ENCODE results near the gene SLC12A8. TPM values are rescaled to one million over a fixed set of nuclear protein-coding genes. Genes with fewer than 3 reads are reported as not detected.

SLC12A8 gene
- total and polyA plus RNA-seq, 5 experiments from 2014 or later, result 0.19 to 0.29 TPM; not detected in 3

DNA sequence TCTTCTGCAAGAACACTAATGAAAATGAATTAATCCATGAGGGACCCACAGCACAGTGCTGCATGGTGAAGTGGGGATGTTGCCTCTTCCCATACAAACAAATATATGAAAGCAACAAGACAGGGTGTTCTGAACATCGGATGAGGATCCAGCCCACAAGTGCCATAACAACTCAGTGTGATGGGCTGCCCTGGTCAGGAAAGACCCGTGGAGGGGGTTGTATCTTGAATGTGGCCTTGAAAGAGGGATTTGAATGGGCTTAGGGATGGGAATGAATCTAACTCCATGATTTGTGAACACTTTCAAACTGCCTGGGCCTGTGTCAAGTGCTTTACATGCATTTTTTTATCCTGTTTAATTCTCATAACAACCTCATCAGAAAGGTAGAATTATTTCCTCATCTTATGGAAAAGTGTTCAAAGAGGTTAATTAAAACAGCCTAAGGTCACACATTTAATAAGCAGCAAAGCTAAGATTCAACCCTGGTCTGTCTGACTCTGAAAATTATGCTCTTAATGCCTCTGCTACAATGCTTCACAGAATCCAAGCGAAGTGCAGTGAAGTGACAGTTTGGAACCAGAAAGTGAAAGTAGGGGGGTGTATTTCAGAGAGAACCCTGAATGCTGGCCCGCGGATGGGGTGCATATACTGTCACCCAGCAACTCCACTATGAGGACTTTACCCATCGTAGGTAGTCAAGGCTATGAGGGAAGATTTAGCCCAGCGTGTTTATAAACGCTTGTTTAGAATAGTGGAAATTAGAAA lies 91.1 kb downstream of the SLC12A8 start:
- Mint-ChIP-seq H3K9me3 (no peaks in the 10 kb centered on the region), H3K4me1 (peaks cover 23 to 54% (median 52%) of the 10 kb centered on the region in 4 donors), H3K4me3 (peak overlapping the region; percentile 44 to 81 (median 72)), H3K27me3 (no peaks in the 10 kb centered on the region), H3K36me3 (peaks cover 0 to 1% (median 0%) of the 10 kb centered on the region in 3 donors), H3K27ac (peak overlapping the region; percentile 13 to 90 (median 62))
- ATAC-seq, result peak; percentile 84 to 87
- DNase-seq, result peak in 6 of 10 donors; percentile 5 to 49 (median 30)
- POLR2A ChIA-PET, result interaction anchor here (0.6 kb wide), 1 partner anchor 370 kb away, joined by 10 read pairs; no protein-coding TSS in a partner anchor

DNA sequence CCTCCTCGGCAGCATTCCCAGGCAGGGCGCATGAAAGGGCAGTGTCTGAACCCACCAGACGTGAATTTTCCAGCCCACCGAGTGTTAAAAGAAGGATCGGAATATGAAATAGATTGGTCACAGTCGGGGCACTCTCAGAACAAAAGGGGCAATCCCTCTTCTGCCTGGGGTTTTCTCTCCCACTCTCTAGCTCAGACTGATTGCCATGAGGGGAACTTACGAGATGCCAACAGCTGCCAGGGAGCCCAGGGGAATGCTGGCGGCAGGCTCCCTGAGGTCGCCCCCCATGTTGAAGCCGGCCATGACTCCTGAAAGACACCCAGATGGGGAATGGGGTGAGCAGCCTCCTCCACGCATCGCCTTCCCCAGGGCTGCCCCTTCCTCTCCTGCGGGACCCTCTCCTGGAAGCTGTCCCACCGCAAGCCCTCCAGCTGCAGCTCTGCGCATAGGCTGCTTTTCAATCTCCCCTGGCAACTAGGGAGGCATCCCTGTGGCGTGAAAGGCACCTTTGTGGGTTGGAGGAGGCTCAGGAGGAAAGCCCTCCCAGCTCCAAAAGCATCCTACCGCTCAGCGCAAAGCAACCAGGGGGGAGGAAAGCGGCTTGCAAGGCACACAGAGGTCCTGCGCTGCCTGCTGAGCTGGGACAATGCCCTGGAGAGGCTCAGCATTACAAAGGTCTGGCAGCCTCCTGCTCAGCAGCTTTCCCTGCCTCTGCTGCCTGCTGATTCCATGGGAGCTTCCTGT lies 92.0 kb downstream of the SLC12A8 start:
- H3K27me3 Mint-ChIP-seq, result no peaks in the 10 kb centered on the region
- DNase-seq, result no peak
- H3K4me1 Mint-ChIP-seq, result peaks cover 24 to 57% (median 53%) of the 10 kb centered on the region in 4 donors
- H3K4me3 Mint-ChIP-seq, result peak overlapping the region in 8 of 10 donors; percentile 14 to 81 (median 70)
- peaks cover 0 to 1% (median 0%) of the 10 kb centered on the region in 3 donors for H3K36me3 Mint-ChIP-seq
- ATAC-seq, result no peak
- H3K9me3 Mint-ChIP-seq, result no peaks in the 10 kb centered on the region
- H3K27ac Mint-ChIP-seq, result peak overlapping the region; percentile 29 to 92 (median 70)
- POLR2A ChIA-PET, result no interaction called here

DNA sequence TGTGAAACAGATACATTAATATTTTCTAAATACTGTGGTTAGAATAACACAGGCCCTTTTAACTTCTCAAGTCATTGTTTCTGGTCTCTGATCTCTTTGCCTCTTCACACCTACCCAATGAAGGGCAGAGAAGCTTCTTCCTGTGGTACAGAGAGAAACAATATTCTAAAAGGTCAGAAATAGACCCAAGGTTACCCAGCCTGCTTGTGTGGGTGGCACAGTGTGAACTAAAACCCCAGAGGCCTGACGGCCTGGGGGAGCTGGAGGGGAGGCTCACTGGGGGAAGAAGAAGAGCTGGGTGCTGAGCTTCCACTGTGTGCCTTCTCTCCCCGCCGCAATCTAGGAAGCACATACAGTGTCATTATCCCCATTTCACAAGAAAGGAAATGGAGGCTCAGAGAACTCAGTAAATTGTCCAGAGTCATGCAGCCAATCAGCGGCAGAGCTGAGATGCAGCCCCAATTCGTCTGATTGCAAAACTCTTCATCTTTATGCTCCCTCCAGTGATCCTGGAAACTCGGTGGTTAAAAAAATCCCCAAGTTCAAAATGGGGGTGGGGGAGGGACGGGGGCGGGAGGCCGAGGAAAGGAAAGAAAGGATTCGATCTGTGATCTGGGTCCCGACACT lies 92.7 kb downstream of the SLC12A8 start:
- peak overlapping the region; percentile 74 to 93 (median 90) for H3K27ac Mint-ChIP-seq
- no peaks in the 10 kb centered on the region for H3K27me3 Mint-ChIP-seq
- peak in 2 of 10 donors; percentile 29 to 44 for DNase-seq
- no peaks in the 10 kb centered on the region for H3K9me3 Mint-ChIP-seq
- POLR2A ChIA-PET, result no interaction called here
- H3K36me3 Mint-ChIP-seq, result peaks cover 0 to 1% (median 0%) of the 10 kb centered on the region in 3 donors
- ATAC-seq, result peak; percentile 54 to 61
- H3K4me3 Mint-ChIP-seq, result peak overlapping the region; percentile 46 to 79 (median 76)
- H3K4me1 Mint-ChIP-seq, result peaks cover 27 to 60% (median 54%) of the 10 kb centered on the region in 4 donors

DNA sequence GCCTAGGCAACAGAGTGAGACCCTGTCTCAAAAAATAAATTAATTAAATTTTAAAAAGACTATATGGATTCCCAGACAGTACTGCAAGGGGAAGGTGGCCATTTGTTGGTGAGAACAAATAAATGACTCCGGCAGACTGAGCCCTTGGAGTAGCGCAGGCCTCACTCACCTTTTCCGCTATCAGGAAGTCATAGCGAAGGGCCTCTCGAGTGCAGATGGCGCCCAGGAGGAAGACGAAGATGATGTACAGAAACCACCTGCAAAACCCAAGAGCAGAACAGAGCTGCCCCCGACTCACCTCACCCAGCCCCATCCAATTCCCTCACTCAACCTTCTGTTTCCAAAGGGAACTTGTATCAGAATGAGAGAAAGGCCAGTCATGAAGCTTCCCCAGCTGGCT lies 93.9 kb downstream of the SLC12A8 start:
- Mint-ChIP-seq H3K36me3 (peaks cover 0 to 1% (median 0%) of the 10 kb centered on the region in 3 donors), H3K9me3 (no peaks in the 10 kb centered on the region), H3K27ac (peak overlapping the region in 6 of 10 donors; percentile 38 to 90 (median 63)), H3K4me3 (peak overlapping the region in 5 of 10 donors; percentile 19 to 52 (median 45)), H3K27me3 (no peaks in the 10 kb centered on the region), H3K4me1 (peaks cover 27 to 60% (median 54%) of the 10 kb centered on the region in 4 donors)
- no peak for DNase-seq
- POLR2A ChIA-PET, result interaction anchor here (0.6 kb wide), 1 partner anchor 9 kb away, joined by 3 read pairs; no protein-coding TSS in a partner anchor
- no peak for ATAC-seq

DNA sequence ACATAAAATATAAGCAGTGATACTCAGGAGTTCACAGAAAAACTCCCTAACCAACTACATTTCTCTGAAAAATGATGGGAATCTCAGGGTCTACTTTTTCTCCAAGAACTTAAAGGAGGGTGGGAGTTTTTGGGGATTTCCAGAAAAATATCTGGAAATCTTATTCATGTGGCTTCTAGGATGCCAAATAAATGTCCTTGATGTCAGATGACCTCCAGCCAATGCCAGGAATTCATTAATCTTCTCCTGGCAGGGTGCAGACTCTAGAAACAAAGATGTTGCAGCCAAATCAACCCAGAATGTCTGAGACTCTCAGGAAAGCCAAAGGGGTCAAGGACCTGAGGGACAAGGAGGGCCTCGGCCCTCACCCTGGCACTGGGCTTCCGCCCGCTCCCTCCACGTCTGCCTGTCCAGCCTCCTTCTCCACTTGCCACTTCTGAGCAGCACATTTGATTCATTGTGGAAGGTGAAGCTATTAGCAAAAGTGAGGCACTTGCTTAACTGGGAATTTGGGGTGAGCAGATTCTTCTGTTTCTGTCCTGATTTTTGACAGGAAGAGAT lies 94.8 kb downstream of the SLC12A8 start:
- peak overlapping the region in 1 of 10 donors; percentile 63 for H3K27ac Mint-ChIP-seq
- POLR2A ChIA-PET, result no interaction called here
- H3K4me1 Mint-ChIP-seq, result peaks cover 27 to 59% (median 54%) of the 10 kb centered on the region in 4 donors
- H3K27me3 Mint-ChIP-seq, result no peaks in the 10 kb centered on the region
- no peak overlapping the region for H3K4me3 Mint-ChIP-seq
- ATAC-seq (no peak), DNase-seq (no peak)
- H3K9me3 Mint-ChIP-seq, result no peaks in the 10 kb centered on the region
- peaks cover 0 to 1% (median 0%) of the 10 kb centered on the region in 3 donors for H3K36me3 Mint-ChIP-seq

DNA sequence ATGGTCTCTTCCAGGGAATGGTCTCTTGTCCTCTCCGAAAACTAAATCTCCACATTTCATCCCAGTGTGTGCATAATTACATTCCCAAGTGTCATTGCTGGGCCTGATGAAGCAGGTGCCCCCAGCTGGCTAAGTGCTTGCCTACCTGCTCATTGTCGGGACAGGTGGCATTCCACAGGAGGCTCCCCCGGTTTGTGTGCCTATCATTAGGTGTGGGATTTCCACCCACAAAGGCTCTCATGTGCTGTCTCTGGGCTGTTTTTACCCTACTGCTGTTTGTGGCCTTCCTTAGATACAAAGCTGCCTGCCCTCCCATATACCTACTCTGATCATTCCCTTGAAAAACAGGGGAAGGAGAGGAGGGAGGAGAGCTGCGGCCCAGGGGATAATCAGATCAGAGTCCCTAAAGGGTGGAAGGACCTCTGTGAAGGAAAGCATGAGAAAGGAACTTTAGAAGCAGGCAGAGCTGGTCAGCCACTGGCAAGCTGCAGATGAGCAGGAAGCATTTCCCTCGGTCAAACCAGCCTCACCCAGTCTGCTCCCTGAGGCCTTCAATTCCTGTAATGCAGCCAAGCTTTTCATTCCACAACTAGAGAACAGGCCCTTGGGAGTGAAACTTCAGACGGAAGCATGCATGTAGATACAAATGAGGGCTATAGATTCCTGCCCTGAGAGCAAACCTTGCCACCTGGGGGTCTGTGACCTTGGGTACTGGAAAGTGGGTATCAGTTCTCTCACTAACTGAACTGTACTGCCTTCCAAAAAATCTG lies 96.1 kb downstream of the SLC12A8 start:
- ATAC-seq, result no peak
- Mint-ChIP-seq H3K27me3 (no peaks in the 10 kb centered on the region), H3K4me3 (peak overlapping the region in 1 of 10 donors; percentile 14), H3K9me3 (no peaks in the 10 kb centered on the region), H3K36me3 (peaks cover 0 to 1% (median 0%) of the 10 kb centered on the region in 3 donors), H3K27ac (peak overlapping the region in 1 of 10 donors; percentile 77), H3K4me1 (peaks cover 24 to 51% (median 47%) of the 10 kb centered on the region in 4 donors)
- POLR2A ChIA-PET, result no interaction called here
- DNase-seq, result no peak

DNA sequence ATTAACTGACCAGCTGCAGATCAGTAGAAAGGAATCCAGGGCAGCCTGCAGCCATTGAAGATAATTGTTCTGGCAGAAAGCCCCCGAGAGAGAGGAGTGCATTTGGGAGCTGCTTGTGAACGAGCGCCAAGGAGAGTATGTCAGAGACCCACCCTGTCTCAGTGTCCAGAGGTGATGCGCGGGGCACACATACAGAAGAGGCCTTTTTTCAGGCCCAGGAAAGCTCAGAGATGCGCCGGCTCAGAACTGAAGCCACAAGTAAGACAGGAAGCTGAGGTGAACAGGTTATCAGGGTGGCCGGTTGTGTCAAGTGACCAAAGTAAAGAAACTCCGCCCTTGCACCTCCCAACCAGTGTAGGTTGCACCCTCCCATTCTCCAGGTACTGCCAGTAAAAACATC lies 96.9 kb downstream of the SLC12A8 start:
- DNase-seq, result no peak
- ATAC-seq, result no peak
- H3K4me3 Mint-ChIP-seq, result peak overlapping the region in 1 of 10 donors; percentile 39
- POLR2A ChIA-PET, result no interaction called here
- H3K36me3 Mint-ChIP-seq, result peaks cover 0 to 1% (median 0%) of the 10 kb centered on the region in 3 donors
- peak overlapping the region in 1 of 10 donors; percentile 64 for H3K27ac Mint-ChIP-seq
- no peaks in the 10 kb centered on the region for H3K27me3 Mint-ChIP-seq
- no peaks in the 10 kb centered on the region for H3K9me3 Mint-ChIP-seq
- peaks cover 21 to 51% (median 42%) of the 10 kb centered on the region in 4 donors for H3K4me1 Mint-ChIP-seq

DNA sequence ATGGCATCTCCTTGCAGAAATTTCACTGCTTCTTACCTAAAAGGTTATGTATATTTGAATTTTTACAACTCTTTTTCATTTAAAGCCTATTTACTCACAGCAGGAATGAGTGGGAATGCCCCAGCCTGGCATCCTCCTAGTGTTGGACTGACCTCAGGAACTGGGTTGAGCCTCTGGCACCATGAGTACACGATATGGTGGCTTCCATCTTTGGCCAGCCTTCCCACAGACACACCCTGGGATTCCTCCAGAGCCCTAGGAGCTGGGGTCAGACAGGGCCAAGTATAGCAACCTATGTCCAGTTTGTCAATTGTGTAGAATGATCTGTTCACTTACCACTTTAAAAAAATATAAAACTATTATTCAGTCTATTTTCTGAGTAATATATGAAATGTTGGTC lies 99.6 kb downstream of the SLC12A8 start:
- no peak for ATAC-seq
- no peak overlapping the region for H3K27ac Mint-ChIP-seq

DNA sequence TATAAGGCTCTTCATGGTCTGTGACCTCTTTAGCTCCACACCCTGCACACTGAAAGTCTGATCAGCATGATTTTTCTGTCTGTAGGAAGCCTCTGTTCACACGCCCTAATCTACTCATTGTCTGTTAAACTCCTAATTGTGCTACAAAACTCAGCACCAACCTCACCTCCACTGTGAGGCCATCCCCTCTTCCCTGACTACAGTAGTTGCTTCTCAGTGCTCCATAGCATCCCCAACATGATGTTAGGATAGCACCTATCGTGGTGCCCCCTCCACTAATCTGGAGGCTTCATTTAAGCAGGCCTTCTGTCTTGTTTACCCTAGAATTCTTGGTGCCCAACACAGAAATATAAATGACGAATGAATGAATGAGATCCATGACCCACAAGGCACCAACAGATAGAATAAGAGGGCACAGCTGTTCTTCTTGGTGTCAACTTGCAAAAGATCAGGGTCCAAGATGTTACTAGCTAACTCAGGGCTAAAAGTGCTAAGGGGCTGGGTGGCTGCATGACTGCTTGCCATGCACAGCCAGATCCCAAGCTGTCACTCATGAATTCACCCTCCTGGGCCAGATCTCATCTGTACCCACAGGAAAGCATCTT lies 101.6 kb downstream of the SLC12A8 start:
- H3K4me1 Mint-ChIP-seq, result peaks cover 9 to 34% (median 22%) of the 10 kb centered on the region in 4 donors
- no peaks in the 10 kb centered on the region for H3K27me3 Mint-ChIP-seq
- peak overlapping the region in 2 of 10 donors; percentile 27 to 33 for H3K27ac Mint-ChIP-seq
- ATAC-seq, result no peak
- no peak overlapping the region for H3K4me3 Mint-ChIP-seq
- no peak for DNase-seq
- no peaks in the 10 kb centered on the region for H3K9me3 Mint-ChIP-seq
- POLR2A ChIA-PET, result interaction anchor here (0.7 kb wide), 1 partner anchor 416 kb away, joined by 3 read pairs; no protein-coding TSS in a partner anchor
- H3K36me3 Mint-ChIP-seq, result no peaks in the 10 kb centered on the region

More for the DNA sequence above, 99.6 kb downstream of the SLC12A8 start:
- no peaks in the 10 kb centered on the region for H3K9me3 Mint-ChIP-seq
- peaks cover 12 to 42% (median 31%) of the 10 kb centered on the region in 4 donors for H3K4me1 Mint-ChIP-seq
- POLR2A ChIA-PET, result no interaction called here
- no peak overlapping the region for H3K4me3 Mint-ChIP-seq
- no peaks in the 10 kb centered on the region for H3K27me3 Mint-ChIP-seq
- H3K36me3 Mint-ChIP-seq, result no peaks in the 10 kb centered on the region
- DNase-seq, result no peak

DNA sequence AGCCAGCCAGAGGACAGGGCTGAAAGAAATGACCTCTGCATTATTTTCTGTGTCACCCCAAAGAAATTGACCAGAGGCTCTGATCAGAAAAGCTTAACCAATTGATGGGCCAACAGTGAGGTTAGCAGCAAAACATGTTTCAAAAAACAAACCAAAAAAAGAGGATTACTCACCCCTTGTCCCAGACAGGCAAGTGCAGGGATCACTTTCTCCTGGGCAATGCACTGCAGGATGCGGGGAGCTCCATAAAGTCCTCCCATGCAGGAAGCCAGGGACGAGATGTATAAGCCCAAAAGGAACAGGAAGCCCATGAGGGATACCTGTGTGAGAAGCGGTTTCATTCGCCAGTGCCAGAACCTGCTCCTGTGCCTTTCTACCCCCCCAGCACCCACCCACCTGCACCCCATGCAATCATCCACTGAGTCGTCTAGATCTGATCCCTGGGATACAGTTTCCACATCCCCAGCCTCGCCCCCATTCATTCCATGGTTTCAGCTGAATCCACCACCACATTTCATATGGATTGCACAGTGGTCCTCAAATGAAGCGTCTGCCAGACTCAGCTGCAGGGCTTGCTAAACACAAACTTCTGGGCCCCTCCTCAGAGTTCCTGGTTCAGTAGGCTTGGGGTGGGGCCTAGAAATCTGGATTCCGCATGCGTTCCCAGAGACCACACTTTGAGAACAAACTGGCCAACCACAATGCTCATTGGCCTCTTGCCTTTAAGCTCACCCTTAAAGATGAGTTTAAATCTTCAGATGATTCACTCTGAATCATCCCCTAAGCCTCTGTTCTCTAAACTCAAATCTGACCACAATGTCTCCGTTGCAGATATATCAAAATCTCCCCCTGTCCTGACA lies 102.3 kb downstream of the SLC12A8 start:
- no peak for ATAC-seq
- Mint-ChIP-seq H3K36me3 (peaks cover 0 to 1% (median 0%) of the 10 kb centered on the region in 3 donors), H3K4me1 (peaks cover 3 to 27% (median 15%) of the 10 kb centered on the region in 4 donors), H3K4me3 (no peak overlapping the region), H3K27me3 (no peaks in the 10 kb centered on the region), H3K9me3 (peaks cover 0 to 5% (median 0%) of the 10 kb centered on the region in 9 donors), H3K27ac (peak overlapping the region in 2 of 10 donors; percentile 27 to 33)
- POLR2A ChIA-PET, result no interaction called here
- DNase-seq, result no peak

Data from naive thymus-derived CD8-positive, alpha-beta T cell (primary cell).